ENCODE measurements around the gene ZNF521.

DNA sequence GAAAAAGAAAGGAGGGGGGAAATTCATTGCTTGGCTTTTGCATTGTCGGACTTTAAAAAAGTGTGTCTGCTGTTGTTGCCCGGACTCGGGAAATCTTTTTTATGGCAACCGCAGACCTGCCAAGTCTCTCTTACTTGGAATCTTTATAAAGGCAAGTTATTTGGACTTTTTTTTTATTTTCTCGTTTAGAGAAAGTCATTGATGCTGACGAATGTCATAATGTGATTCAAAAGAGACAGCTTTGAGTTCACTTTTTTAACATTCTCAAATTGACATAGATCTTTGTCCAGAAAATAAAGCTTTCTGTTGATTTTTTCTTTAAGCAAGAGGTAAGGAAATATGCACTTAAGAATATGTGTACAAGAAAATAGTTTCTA, 651 bp upstream of the ZNF521 start:
- no peak for TF ChIP-seq POLR2AphosphoS5 (IDR thresholded peaks at IDR 0.05)
- TF ChIP-seq, protein P1, sequence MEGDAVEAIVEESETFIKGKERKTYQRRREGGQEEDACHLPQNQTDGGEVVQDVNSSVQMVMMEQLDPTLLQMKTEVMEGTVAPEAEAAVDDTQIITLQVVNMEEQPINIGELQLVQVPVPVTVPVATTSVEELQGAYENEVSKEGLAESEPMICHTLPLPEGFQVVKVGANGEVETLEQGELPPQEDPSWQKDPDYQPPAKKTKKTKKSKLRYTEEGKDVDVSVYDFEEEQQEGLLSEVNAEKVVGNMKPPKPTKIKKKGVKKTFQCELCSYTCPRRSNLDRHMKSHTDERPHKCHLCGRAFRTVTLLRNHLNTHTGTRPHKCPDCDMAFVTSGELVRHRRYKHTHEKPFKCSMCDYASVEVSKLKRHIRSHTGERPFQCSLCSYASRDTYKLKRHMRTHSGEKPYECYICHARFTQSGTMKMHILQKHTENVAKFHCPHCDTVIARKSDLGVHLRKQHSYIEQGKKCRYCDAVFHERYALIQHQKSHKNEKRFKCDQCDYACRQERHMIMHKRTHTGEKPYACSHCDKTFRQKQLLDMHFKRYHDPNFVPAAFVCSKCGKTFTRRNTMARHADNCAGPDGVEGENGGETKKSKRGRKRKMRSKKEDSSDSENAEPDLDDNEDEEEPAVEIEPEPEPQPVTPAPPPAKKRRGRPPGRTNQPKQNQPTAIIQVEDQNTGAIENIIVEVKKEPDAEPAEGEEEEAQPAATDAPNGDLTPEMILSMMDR (IDR thresholded peaks at IDR 0.05): no peak

Data from upper lobe of left lung (tissue), 4 donors.